CD4-positive, alpha-beta T cell treated with Interleukin-15 for 1 hour (primary cell): Measurements from ENCODE around the gene TCF7.

Source experiments
- DNase-seq: peaks from one replicate; pipeline ENCODE4 v3.0.0-alpha.2; 2020

Gene TCF7

GRCh38 chr5:134113902-134114875, at the start of gene TCF7:
TSS of gene TCF7 (plus strand) at chr5:134114681. CDS start at chr5:134114907, 226 bp downstream.
- peak; percentile 81 for DNase-seq

- no peak for DNase-seq
These were observed 44.9 kb upstream of the TCF7 start for GRCh38 chr5:134069553-134069952.

- peak; percentile 24 for DNase-seq
These were observed 43.5 kb upstream of the TCF7 start for GRCh38 chr5:134070725-134071613.

- DNase-seq: no peak
These were observed 42.8 kb upstream of the TCF7 start for GRCh38 chr5:134071614-134072207.

GRCh38 chr5:134072471-134073210, 41.8 kb upstream of the TCF7 start:
- DNase-seq: no peak

- no peak for DNase-seq
These were observed 41.1 kb upstream of the TCF7 start for GRCh38 chr5:134073404-134073803.

GRCh38 chr5:134075102-134075501, 39.4 kb upstream of the TCF7 start:
- DNase-seq: no peak

- no peak for DNase-seq
These were observed 36.4 kb upstream of the TCF7 start for GRCh38 chr5:134077926-134078580.

GRCh38 chr5:134079748-134080581, 34.5 kb upstream of the TCF7 start:
- peak; percentile 37 for DNase-seq

- no peak for DNase-seq
These were observed 32.1 kb upstream of the TCF7 start for GRCh38 chr5:134082264-134082992.

GRCh38 chr5:134083517-134083916, 31.0 kb upstream of the TCF7 start:
- DNase-seq: no peak

GRCh38 chr5:134084022-134084565, 30.4 kb upstream of the TCF7 start:
- no peak for DNase-seq

- no peak for DNase-seq
These were observed 29.9 kb upstream of the TCF7 start for GRCh38 chr5:134084570-134084969.

- no peak for DNase-seq
These were observed 29.1 kb upstream of the TCF7 start for GRCh38 chr5:134085411-134085810.

- no peak for DNase-seq
These were observed 28.1 kb upstream of the TCF7 start for GRCh38 chr5:134086225-134086942.

- peak; percentile 74 for DNase-seq
These were observed 27.6 kb upstream of the TCF7 start for GRCh38 chr5:134086943-134087305.

- DNase-seq: no peak
These were observed 26.2 kb upstream of the TCF7 start for GRCh38 chr5:134088291-134088690.

- DNase-seq: no peak
These were observed 25.4 kb upstream of the TCF7 start for GRCh38 chr5:134088994-134089560.

- peak; percentile 62 for DNase-seq
These were observed 24.0 kb upstream of the TCF7 start for GRCh38 chr5:134090522-134090921.
